Activated CD4-positive, alpha-beta memory T cell treated with anti-CD3 and anti-CD28 coated beads, Interleukin-2, amount 10 ng/mL, durations not matched to agents 7 days and 5 days (primary cell): ENCODE measurements around the gene HOXA2. TPM values are rescaled to one million over a fixed set of nuclear protein-coding genes. Genes with fewer than 3 reads are reported as not detected.

ENCODE experiments used
- CTCF ChIA-PET: fragments of 350-600 bp; sonication (Branson Sonifier 250); formaldehyde crosslinking; loops from one replicate; lab custom pipeline; 2021; ENCODE audit warnings: antibody characterized with exemption, inconsistent platforms; lab: Charles Lee
- POLR2A ChIA-PET: fragments of 350-600 bp; sonication (Branson Sonifier 250); formaldehyde crosslinking; loops from one replicate; lab custom pipeline; 2021; ENCODE audit warnings: antibody characterized with exemption; lab: Charles Lee
- DNase-seq: peaks from one replicate; pipeline ENCODE4 v3.0.0-alpha.2; 2020
- H3K27ac Mint-ChIP-seq: one replicate; pipeline ENCODE4 v1.8.0; 2021; ENCODE audit warnings: mild to moderate bottlenecking, mixed read lengths
- H3K27me3 Mint-ChIP-seq: one replicate; pipeline ENCODE4 v1.8.0; 2021; ENCODE audit warnings: mixed read lengths
- H3K36me3 Mint-ChIP-seq: one replicate; pipeline ENCODE4 v1.8.0; 2021; ENCODE audit warnings: low read depth, mixed read lengths
- H3K4me1 Mint-ChIP-seq: one replicate; pipeline ENCODE4 v1.8.0; 2021; ENCODE audit warnings: mixed read lengths
- H3K4me3 Mint-ChIP-seq: one replicate; pipeline ENCODE4 v1.8.0; 2021; ENCODE audit warnings: mild to moderate bottlenecking, mixed read lengths
- H3K9me3 Mint-ChIP-seq: one replicate; pipeline ENCODE4 v1.8.0; 2021; ENCODE audit warnings: mixed read lengths
- total RNA-seq, 2 experiments: library from RNA; stranded (reverse); gene quantifications; one replicate each; pipeline ENCODE4 v1.2.3, GENCODE V29; 2021

HOXA2 gene
- total RNA-seq, 2 experiments from 2014 or later: not detected

DNA sequence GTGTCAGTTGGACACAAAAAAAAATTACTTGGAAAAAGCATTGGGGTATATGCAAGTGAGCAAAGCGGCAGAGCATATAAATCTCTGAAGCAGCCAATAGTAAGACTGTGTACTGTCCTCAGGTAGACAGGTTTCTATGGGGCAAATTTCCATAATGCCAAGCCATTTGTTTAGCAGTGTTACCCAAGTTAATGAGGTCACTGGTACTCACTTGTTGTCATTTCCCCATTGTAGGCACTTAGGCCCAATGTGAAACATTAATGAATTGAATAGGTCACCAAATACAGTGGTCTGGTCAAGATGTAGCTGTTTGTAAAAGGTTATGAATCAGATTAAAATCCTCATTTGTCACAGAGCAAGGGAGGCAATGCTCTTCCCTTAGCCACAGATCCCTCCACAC, 34.2 kb downstream of the HOXA2 start:
- Mint-ChIP-seq H3K4me1 (no peaks in the 10 kb centered on the region), H3K36me3 (no peaks in the 10 kb centered on the region), H3K27ac (no peak overlapping the region), H3K27me3 (peaks cover 8% of the 10 kb centered on the region), H3K9me3 (no peaks in the 10 kb centered on the region), H3K4me3 (no peak overlapping the region)
- ChIA-PET CTCF (interaction anchor here (0.8 kb wide), 1 partner anchor 1273 kb away, joined by 3 read pairs; no protein-coding TSS in a partner anchor), POLR2A (no interaction called here)
- DNase-seq: no peak

- Mint-ChIP-seq H3K36me3 (no peaks in the 10 kb centered on the region), H3K4me1 (no peaks in the 10 kb centered on the region), H3K9me3 (no peaks in the 10 kb centered on the region), H3K27me3 (peaks cover 6% of the 10 kb centered on the region), H3K4me3 (no peak overlapping the region), H3K27ac (no peak overlapping the region)
- ChIA-PET CTCF (no interaction called here), POLR2A (no interaction called here)
- no peak for DNase-seq
These were observed 36.3 kb downstream of the HOXA2 start for GRCh38 chr7:27066148-27066547.

- no peak for DNase-seq
- Mint-ChIP-seq H3K36me3 (no peaks in the 10 kb centered on the region), H3K9me3 (no peaks in the 10 kb centered on the region), H3K27me3 (peaks cover 10% of the 10 kb centered on the region), H3K4me1 (no peaks in the 10 kb centered on the region), H3K27ac (no peak overlapping the region), H3K4me3 (no peak overlapping the region)
- CTCF ChIA-PET: no interaction called here
- POLR2A ChIA-PET: no interaction called here
These were observed 36.8 kb downstream of the HOXA2 start for GRCh38 chr7:27065709-27066108.

DNA sequence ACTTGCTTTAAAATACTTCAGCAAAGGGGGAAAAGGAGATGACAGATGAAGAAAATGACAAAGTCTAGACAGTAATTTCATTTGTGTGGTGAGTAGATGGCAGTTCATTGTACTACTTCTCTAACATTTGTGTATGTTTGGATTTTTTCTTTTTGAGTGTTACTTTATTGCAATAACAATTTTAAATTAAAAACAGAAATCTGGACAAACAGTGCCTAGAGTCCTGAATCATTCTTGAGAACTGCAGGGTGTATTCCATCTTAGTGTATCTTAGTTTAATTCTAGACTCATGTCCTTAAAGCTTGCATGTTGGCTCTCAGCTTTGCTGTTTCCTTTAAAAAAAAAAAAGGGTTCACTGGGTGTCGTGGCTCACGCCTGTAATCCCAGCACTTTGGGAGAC, 37.8 kb downstream of the HOXA2 start:
- Mint-ChIP-seq H3K27ac (no peak overlapping the region), H3K9me3 (no peaks in the 10 kb centered on the region), H3K36me3 (no peaks in the 10 kb centered on the region), H3K27me3 (peaks cover 19% of the 10 kb centered on the region), H3K4me3 (no peak overlapping the region), H3K4me1 (no peaks in the 10 kb centered on the region)
- DNase-seq: no peak
- CTCF ChIA-PET: interaction anchor here (1.1 kb wide), 1 partner anchor 38 kb away, joined by 3 read pairs; no protein-coding TSS in a partner anchor
- POLR2A ChIA-PET: no interaction called here

GRCh38 chr7:27064159-27064558, 38.3 kb downstream of the HOXA2 start:
- ChIA-PET POLR2A (no interaction called here), CTCF (interaction anchor here (1.1 kb wide), 1 partner anchor 38 kb away, joined by 3 read pairs; no protein-coding TSS in a partner anchor)
- H3K27me3 Mint-ChIP-seq: peaks cover 19% of the 10 kb centered on the region
- H3K4me1 Mint-ChIP-seq: no peaks in the 10 kb centered on the region
- no peak overlapping the region for H3K4me3 Mint-ChIP-seq
- no peak overlapping the region for H3K27ac Mint-ChIP-seq
- no peaks in the 10 kb centered on the region for H3K36me3 Mint-ChIP-seq
- H3K9me3 Mint-ChIP-seq: no peaks in the 10 kb centered on the region
- DNase-seq: no peak

DNA sequence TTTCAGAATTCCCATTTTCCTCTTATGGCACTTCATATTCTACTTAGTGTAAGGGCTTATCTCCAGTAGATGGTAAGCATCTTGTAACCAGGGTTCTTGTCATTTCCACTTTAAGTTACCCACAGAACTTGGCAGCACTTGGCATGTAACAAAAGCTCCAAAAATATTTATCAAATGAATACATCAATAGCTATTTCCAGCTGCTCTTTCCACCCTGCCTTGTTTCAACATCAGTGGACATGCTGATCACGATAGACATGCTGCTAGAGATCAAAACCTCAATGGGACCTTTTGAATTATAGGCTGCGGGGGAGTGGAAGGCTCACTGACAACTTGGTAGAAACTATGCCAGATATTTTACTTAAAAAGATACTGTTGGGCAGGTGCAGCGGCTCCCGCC, 39.5 kb downstream of the HOXA2 start:
- ChIA-PET POLR2A (no interaction called here), CTCF (no interaction called here)
- no peaks in the 10 kb centered on the region for H3K36me3 Mint-ChIP-seq
- no peak overlapping the region for H3K4me3 Mint-ChIP-seq
- no peak overlapping the region for H3K27ac Mint-ChIP-seq
- H3K9me3 Mint-ChIP-seq: no peaks in the 10 kb centered on the region
- DNase-seq: no peak
- H3K27me3 Mint-ChIP-seq: peaks cover 16% of the 10 kb centered on the region
- H3K4me1 Mint-ChIP-seq: no peaks in the 10 kb centered on the region

GRCh38 chr7:27053153-27053552, 49.3 kb downstream of the HOXA2 start:
- POLR2A ChIA-PET: no interaction called here
- Mint-ChIP-seq H3K4me1 (no peaks in the 10 kb centered on the region), H3K4me3 (no peak overlapping the region)

GRCh38 chr7:27051451-27051850, 51.0 kb downstream of the HOXA2 start:
- no peaks in the 10 kb centered on the region for H3K4me1 Mint-ChIP-seq
- H3K9me3 Mint-ChIP-seq: no peaks in the 10 kb centered on the region
- no peak for DNase-seq
- peaks cover 1% of the 10 kb centered on the region for H3K27me3 Mint-ChIP-seq
- ChIA-PET POLR2A (no interaction called here), CTCF (no interaction called here)
- H3K4me3 Mint-ChIP-seq: no peak overlapping the region
- no peak overlapping the region for H3K27ac Mint-ChIP-seq
- no peaks in the 10 kb centered on the region for H3K36me3 Mint-ChIP-seq

More at GRCh38 chr7:27053153-27053552, 49.3 kb downstream of the HOXA2 start:
- H3K9me3 Mint-ChIP-seq: no peaks in the 10 kb centered on the region
- no peaks in the 10 kb centered on the region for H3K36me3 Mint-ChIP-seq
- no peak for DNase-seq
- no peak overlapping the region for H3K27ac Mint-ChIP-seq
- H3K27me3 Mint-ChIP-seq: peaks cover 1% of the 10 kb centered on the region
- CTCF ChIA-PET: no interaction called here

Other genes starting within 250 kb of the HOXA2 start
- 10 to 100 TPM; 12.8 to 15.1 TPM for gene SKAP2, start 238.1 kb downstream of the HOXA2 start, total RNA-seq
- under 1 TPM; 0.70 to 0.86 TPM for gene HOXA1, start 6.7 kb downstream of the HOXA2 start, total RNA-seq
- gene HOXA4, start 28.1 kb upstream of the HOXA2 start, total RNA-seq: under 1 TPM in 1 of 2 experiments, not detected in 1; 0.15 TPM
- gene HOXA5, start 41.0 kb upstream of the HOXA2 start, total RNA-seq: not detected
- gene HOXA6, start 45.1 kb upstream of the HOXA2 start, total RNA-seq: not detected
- gene HOXA3, start 49.9 kb upstream of the HOXA2 start, total RNA-seq: not detected
- not detected for gene HOXA7, start 54.0 kb upstream of the HOXA2 start, total RNA-seq
- not detected for gene HOXA9, start 62.9 kb upstream of the HOXA2 start, total RNA-seq
- not detected for gene HOXA10, start 71.6 kb upstream of the HOXA2 start, total RNA-seq
- gene HOXA11, start 82.5 kb upstream of the HOXA2 start, total RNA-seq: not detected
- not detected for gene HOXA13, start 97.4 kb upstream of the HOXA2 start, total RNA-seq
- gene EVX1, start 140.1 kb upstream of the HOXA2 start, total RNA-seq: not detected